GM21526 (cell line): ENCODE measurements around the gene STT3A.

Experiments
- ATAC-seq: cut with Tn5 transposase; IDR thresholded peaks from one replicate; pipeline ENCODE4 v1.9.1; 2021; ENCODE audit warnings: moderate library complexity; ENCODE audit not compliant: unreplicated experiment, low FRiP score

Gene STT3A

DNA sequence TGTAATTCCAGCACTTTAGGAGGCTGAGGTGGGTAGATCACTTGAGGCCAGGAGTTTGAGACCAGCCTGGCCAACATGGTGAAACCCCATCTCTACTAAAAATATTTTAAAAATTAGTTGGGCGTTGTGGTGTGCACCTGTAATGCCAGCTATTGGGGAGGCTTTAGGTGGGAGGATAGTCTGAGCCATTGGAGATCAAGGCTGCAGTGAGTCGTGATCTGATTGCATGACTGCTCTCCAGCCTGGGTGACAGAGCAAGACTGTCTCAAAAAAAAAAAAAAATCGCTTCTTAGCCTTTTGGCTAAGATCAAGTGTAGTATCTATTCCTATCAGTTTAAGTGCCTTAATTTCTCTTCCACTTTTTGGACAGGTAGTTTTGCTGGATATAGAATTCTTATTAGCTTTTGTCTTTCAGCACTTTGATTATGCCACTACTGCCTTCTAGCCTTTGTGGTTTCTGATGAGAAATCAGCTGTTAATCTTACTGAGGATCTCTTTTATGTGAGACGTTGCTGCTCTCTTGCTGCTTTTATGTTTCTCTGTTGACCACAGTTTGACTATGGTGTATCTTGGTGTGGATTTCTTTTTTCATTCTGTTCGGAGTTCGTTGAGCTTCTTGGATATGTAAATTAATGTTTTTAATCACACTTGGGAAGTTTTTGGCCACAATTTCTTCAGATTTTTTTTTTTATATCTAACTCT, 57.0 kb downstream of the STT3A start:
- no peak for ATAC-seq

GRCh38 chr11:125662689-125663088, 70.0 kb downstream of the STT3A start:
- no peak for ATAC-seq

- ATAC-seq = no peak
These were observed 71.3 kb downstream of the STT3A start for GRCh38 chr11:125663910-125664309.

GRCh38 chr11:125667151-125667550, 74.5 kb downstream of the STT3A start:
- ATAC-seq = no peak

DNA sequence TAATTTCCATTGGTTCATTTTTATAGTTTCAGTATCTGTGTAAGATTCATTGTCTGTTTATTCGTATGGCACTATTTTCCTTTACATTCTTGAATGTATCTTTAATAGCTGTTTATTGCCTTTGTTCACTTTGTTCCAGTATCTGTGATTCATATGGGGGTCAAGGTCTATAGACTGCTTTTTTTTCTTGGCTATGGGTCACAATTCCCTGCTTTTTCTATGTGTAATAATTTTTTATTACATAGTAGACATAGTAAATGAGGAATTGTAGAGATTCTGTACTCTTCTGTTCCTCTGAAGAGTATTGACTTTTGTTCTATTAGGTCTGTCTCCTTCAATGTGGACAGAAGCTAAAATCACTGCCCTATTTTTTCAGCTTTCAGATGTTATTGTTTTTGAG, 77.5 kb downstream of the STT3A start:
- ATAC-seq = no peak

- no peak for ATAC-seq
These were observed 78.9 kb downstream of the STT3A start for GRCh38 chr11:125671561-125671960.
